Hypothalamus (tissue), 51 donors: ENCODE data around the gene PCDHGA2.
A peak's percentile ranks its signal among the peaks of the same experiment; 100 is the strongest.
"Not testable (repeated sequence)": the region's sequence is repeated elsewhere in the genome, so short reads cannot be mapped to it uniquely, and the experiment has no call there.

Source experiments
- DNase-seq, 51 donors: peaks; one replicate each; lab custom pipeline; 2025; lab: John Stamatoyannopoulos, UW

The PCDHGA2 gene

DNA sequence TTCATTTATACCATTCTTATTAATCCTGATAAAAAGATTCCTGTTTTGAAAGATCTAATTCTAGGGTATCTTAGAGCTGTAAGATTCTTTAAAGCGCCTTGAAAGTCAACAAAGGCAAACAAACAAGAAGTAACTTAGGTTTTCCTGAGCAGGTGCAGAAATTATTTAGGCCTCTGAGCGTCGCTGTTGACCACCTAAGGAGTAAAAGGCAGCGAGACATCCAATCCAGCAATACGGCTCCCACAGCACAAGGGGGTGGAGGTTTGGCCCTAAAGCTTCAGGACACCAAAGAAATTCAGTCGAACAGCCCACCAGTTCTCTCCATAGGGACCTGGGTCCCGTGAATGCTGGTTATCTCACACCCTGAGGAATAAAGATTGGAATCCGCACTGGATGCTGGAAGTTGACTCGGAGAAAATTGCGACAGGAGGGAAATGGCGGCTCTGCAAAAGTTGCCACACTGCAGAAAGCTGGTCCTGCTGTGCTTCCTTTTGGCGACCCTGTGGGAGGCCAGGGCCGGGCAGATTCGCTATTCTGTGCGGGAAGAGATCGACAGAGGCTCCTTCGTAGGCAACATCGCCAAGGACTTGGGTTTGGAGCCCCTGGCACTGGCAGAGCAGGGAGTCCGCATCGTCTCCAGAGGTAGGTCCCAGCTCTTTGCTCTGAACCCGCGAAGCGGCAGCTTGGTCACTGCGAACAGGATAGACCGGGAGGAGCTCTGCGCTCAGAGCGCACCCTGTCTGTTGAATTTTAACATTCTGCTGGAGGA is at the start of gene PCDHGA2:
Gene PCDHGA2 (plus strand): TSS at position 223 of the 769 bp plus-strand sequence.
- DNase-seq: no peak

DNA sequence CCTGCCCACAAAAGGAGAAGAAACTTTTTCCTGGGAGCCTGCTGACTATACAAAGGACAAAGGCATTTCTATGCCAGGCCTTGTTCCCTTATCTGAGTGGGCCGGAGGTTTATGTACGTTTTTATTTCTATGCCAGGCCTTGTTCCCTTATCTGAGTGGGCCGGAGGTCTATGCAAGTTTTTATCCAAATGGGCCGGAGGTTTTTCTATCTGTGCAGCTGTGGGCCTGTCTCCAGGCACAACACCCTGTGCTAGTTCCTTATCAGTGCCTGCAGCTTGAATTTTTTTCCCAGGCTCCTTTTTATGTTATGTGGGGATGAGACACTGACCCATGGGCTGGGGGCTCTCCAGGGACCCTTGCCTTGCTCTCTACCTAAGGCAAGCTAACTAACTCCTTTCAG is 40.2 kb upstream of the PCDHGA2 start:
- DNase-seq: no peak

GRCh38 chr5:141303756-141304155 is 34.8 kb upstream of the PCDHGA2 start, which contains the start of gene SLC25A2:
Gene SLC25A2, minus strand, starts transcription at chr5:141304049. Its CDS starts 184 bp downstream, at chr5:141303865.
- DNase-seq: no peak

DNA sequence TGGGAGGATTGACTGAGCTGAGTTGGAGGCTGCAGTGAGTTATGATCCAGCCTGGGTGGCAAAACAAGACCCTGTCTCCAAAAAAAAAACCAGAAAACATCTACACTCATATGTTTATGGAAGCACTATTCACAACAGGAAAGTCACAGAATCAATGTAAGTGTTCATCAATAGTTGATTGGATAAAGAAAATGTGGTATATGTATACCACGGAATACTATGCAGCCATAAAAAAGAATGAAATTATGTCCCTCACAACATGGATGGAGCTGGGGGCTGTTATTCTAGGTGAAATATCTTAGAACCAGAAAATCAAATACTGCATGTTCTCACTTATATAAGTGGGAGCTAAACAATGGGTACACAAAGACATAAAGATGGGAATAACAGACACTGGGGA is 31.9 kb upstream of the PCDHGA2 start:
- DNase-seq: no peak

DNA sequence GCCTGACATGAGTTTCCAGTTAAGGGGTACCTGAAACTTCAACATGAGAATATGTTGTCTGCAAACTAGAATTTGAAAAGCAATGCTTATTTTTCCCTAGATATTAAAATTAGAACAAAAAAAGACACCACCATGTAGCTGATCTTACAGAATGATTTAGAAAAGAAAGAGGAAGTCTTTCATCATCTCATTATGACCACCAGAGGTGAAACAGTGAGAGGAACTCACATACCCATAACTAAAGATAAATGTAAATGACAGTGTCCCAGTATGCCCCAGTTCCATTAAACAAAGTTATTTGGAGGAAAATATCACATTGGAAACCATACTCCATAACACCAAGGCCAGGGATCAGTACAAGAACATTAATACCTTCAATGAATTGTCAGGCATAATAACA is 24.8 kb upstream of the PCDHGA2 start:
- DNase-seq: no peak

DNA sequence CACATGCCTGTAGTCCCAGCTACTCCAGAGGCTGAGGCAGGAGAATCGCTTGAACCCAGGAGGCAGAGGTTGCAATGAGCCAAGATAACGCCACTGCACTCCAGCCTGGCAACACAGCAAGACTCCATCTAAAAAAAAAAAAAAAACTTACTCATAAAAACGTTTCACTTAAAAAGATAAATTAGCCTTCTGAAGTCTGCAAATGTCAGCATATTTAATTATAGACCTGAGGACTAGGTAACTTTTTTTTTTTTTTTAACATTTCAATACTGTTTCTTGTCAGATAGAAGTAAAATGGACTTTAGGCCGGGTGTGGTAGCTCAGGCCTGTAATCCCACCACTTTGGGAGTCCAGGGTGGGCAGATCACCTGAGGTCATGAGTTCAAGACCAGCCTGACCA is 21.6 kb upstream of the PCDHGA2 start:
- DNase-seq: not testable (repeated sequence)

- DNase-seq: no peak
Observed at GRCh38 chr5:141319202-141319601, 19.4 kb upstream of the PCDHGA2 start.

- DNase-seq: no peak
Observed at GRCh38 chr5:141319699-141320098, 18.9 kb upstream of the PCDHGA2 start.

DNA sequence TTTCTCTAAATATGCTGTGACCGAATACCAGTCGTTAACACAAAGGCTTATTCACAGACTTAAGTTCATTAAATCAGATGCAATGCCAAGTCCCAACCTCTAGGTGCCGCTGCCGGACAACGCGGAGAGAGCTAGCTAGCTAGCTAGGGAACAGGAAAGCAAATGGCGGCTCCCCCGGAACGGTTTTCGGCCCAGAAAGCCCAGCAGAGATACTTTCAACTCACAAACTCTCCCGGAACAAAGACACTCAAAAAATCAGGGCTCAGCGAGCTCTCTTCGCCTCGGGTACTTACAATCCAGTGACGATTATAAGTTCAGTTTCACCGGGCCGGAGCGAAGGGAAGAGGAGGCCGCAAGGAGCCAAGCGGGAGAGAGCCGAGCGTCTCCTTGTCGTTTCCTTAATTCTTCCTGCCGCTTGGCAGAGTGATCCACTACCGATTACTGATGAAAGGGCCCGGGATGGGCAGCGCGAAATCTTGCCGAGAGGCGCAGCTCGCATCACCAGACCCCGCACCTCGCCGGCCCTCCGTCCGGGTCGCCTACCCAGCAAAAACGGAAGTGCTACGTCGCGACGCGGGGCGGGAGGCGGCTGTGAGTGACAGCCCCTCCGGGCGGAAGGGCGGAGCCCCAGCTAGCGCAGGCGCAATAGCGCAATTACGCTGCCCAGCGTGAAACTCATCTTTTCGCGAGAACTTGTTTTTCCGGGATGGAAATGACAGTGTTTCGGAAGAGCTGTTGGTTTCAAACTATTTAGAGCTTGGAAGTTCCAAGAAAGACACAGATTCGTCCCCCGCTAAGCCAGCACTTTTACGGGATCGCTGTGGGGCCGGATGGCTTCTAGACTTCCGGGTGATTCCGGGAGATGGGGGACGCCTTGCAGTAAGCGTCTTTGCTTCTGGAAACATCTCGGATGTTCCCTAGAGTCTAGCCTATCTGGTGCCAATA is 18.1 kb upstream of the PCDHGA2 start, which contains the start of gene TAF7:
Gene TAF7 (minus strand): TSS at position 560 of the 945 bp plus-strand sequence. CDS start 740 bp downstream, outside the sequence.
- DNase-seq: peak; percentile 43 to 93 (median 78)

- DNase-seq: no peak
Observed at GRCh38 chr5:141322261-141322660, 16.3 kb upstream of the PCDHGA2 start.

DNA sequence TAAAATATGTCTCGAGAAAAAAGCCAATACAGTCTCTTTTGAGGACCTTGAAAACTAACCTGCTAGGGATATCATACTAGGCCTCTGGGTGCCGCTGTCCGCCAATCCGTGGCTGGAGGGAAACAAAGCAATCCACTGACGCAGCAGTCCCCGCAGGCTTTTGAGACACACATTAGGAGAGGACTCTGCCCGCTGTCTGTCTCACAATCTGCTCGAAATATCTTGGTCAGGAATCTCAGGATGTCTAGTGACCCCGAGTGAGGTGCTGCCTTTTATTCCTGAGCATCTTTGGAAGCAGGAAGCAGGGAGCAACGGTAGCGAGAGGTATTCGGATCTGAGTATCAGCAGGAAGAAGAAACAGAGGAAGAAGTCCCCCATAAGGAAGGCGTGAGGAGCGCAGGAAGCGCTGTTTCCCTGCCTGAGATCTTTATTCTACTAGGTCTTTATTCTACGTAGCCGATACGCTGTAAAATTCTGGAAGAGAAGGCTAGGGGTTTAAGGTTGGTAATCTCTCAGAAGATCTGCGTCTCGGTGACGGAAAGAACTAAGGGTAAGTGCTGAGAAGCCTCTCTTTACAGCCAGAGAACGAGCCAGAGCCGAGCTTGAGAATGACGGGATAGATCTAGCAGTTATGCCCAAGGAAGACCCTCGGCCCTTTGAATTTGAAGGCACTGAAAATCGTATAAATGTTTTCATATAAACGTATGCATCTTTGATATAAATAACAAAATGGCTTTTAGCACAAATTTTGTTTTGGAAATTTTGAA is 12.3 kb upstream of the PCDHGA2 start:
- peak in 45 of 51 donors; percentile 1 to 78 (median 33) for DNase-seq

- DNase-seq: no peak
Observed at GRCh38 chr5:141328231-141328630, 10.3 kb upstream of the PCDHGA2 start.

GRCh38 chr5:141330299-141331080 is 8.1 kb upstream of the PCDHGA2 start, which contains the start of gene PCDHGA1:
Gene PCDHGA1, plus strand, starts transcription at chr5:141330514.
- DNase-seq: no peak

DNA sequence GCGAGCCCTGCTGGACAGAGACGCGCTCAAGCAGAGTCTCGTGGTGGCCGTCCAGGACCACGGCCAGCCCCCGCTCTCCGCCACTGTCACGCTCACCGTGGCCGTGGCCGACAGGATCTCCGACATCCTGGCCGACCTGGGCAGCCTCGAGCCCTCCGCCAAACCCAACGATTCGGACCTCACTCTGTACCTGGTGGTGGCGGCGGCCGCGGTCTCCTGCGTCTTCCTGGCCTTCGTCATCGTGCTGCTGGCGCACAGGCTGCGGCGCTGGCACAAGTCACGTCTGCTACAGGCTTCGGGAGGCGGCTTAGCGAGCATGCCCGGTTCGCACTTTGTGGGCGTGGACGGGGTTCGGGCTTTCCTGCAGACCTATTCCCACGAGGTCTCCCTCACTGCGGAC is 6.0 kb upstream of the PCDHGA2 start:
- not testable (repeated sequence) for DNase-seq

- not testable (repeated sequence) for DNase-seq
Observed at GRCh38 chr5:141340781-141341354, 2.3 kb downstream of the PCDHGA2 start.

DNA sequence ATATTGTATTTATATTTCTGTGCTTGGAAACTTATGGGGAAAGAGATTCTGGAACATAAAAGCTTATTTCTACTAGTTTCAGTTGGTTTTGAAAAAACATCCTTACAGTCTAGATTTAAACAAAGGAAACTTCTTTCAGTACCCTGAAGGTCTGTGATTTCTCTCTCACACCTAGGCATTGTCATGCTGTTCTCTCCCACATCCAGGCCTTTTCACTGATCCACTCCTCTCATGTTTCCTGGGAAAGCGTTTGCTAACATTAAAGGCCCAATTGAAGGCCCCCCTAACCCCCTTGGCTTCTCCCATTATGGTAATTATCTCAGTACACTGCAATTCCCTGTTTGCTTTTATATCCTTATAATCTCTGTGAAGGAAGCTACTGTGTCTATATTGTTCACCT is 4.2 kb downstream of the PCDHGA2 start:
- no peak for DNase-seq

- no peak for DNase-seq
Observed at GRCh38 chr5:141343242-141343952, 4.8 kb downstream of the PCDHGA2 start, which contains the start of gene PCDHGA3. Gene PCDHGA3, plus strand, starts transcription at chr5:141343829. Its CDS starts 205 bp downstream, at chr5:141344034.

DNA sequence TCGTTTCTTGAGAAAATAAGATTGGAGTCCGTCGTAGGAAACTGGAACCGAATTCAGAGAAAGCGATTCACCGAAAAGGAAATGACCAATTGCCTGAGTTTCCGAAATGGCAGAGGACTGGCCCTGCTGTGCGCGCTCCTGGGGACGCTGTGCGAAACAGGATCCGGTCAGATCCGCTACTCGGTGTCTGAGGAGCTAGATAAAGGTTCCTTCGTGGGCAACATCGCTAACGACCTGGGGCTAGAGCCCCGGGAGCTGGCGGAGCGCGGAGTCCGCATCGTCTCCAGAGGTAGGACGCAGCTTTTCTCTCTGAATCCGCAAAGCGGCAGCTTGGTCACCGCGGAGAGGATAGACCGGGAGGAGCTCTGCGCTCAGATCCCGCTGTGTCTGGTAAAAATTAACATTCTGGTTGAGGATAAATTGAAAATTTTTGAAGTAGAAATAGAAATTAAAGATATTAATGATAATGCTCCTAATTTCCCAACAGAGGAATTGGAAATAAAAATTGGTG is 5.4 kb downstream of the PCDHGA2 start:
- no peak for DNase-seq
